Testis (tissue), 3 donors: Measurements from ENCODE around the gene COQ6. TPM values are rescaled to one million over a fixed set of nuclear protein-coding genes. Genes with fewer than 3 reads are reported as not detected.
"Not testable (repeated sequence)": the region's sequence is repeated elsewhere in the genome, so short reads cannot be mapped to it uniquely, and the experiment has no call there.

Experiments
- DNase-seq: peaks from one replicate; pipeline ENCODE4 v3.0.0-alpha.2; 2019
- H3K27ac ChIP-seq, 2 donors: fragments of 200-600 bp; sonication (generic); one replicate each; pipeline ENCODE4 v1.5.1; 2019
- H3K27me3 ChIP-seq: fragments of 200-600 bp; sonication (generic); one replicate; pipeline ENCODE4 v1.5.1; 2019
- H3K36me3 ChIP-seq: fragments of 200-600 bp; sonication (generic); one replicate; pipeline ENCODE4 v1.5.1; 2017; ENCODE audit warnings: low read depth; ENCODE audit errors: missing control alignments
- H3K4me1 ChIP-seq: fragments of 200-600 bp; sonication (generic); one replicate; pipeline ENCODE4 v1.5.1; 2019
- H3K4me3 ChIP-seq, 2 donors: fragments of 200-600 bp; sonication (generic); one replicate each; pipeline ENCODE4 v1.5.1; 2017 to 2019
- H3K9me3 ChIP-seq: fragments of 200-600 bp; sonication (generic); one replicate; pipeline ENCODE4 v1.5.1; 2017
- POLR2A ChIP-seq: fragments of 450-650 bp; IDR thresholded peaks from one replicate; pipeline ENCODE4 v1.6.1; 2017; ENCODE audit warnings: antibody characterized with exemption, mild to moderate bottlenecking, moderate library complexity
- WGBS, 2 donors: methylation state at CpG; one replicate each; pipeline ENCODE4 v1.1.5; 2018; 5-methylcytosine and 5-hydroxymethylcytosine counted together
- intact Hi-C: fragments of 100-400 bp; cut with DNase I; formaldehyde crosslinking; loops from one replicate; pipeline ENCODE4 v1.15.1; 2023; ENCODE audit warnings: low total_unique reads
- polyA plus RNA-seq: library from polyadenylated mRNA; stranded (reverse); fragments of 350-450 nt; fragmentation: Illumina TruSeq; extraction: RNeasy Lipid Tissue Mini Kit (QIAGEN cat#74804); gene quantifications from one replicate; pipeline ENCODE4 v1.2.3, GENCODE V29; 2014; ENCODE audit warnings: low read depth, low replicate concordance; ENCODE audit not compliant: insufficient read depth
- total RNA-seq, 2 donors: library from RNA; depleted of rRNA; stranded (reverse); fragments of >200 nt; gene quantifications; one replicate each; pipeline ENCODE4 v1.2.3, GENCODE V29; 2016
- TF ChIP-seq, protein P1 (sequence below), 3 experiments: fragments of 450-650 bp in 2 of 3; fragments of 200-600 bp in 1 of 3; sonication (generic) in 1 of 3; IDR thresholded peaks; one replicate each; pipeline ENCODE4 v1.5.1; 2016 to 2019; ENCODE audit warnings: antibody characterized with exemption in 3 of 3, mild to moderate bottlenecking in 2 of 3, moderate library complexity in 1 of 3

Gene COQ6
- total and polyA plus RNA-seq, 3 donors from 2014 or later, result 61.0 to 69.8 (median 66.2) TPM

GRCh38 chr14:73976125-73976524 lies 26.0 kb downstream of the COQ6 start:
- Histone ChIP-seq H3K27me3 (no peaks in the 10 kb centered on the region), H3K4me3 (no peak overlapping the region), H3K36me3 (no peaks in the 10 kb centered on the region), H3K4me1 (no peaks in the 10 kb centered on the region), H3K27ac (no peak overlapping the region), H3K9me3 (no peaks in the 10 kb centered on the region)
- TF ChIP-seq, protein P1, sequence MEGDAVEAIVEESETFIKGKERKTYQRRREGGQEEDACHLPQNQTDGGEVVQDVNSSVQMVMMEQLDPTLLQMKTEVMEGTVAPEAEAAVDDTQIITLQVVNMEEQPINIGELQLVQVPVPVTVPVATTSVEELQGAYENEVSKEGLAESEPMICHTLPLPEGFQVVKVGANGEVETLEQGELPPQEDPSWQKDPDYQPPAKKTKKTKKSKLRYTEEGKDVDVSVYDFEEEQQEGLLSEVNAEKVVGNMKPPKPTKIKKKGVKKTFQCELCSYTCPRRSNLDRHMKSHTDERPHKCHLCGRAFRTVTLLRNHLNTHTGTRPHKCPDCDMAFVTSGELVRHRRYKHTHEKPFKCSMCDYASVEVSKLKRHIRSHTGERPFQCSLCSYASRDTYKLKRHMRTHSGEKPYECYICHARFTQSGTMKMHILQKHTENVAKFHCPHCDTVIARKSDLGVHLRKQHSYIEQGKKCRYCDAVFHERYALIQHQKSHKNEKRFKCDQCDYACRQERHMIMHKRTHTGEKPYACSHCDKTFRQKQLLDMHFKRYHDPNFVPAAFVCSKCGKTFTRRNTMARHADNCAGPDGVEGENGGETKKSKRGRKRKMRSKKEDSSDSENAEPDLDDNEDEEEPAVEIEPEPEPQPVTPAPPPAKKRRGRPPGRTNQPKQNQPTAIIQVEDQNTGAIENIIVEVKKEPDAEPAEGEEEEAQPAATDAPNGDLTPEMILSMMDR (IDR thresholded peaks at IDR 0.05), result no peak
- no peak for TF ChIP-seq POLR2A
- intact Hi-C loops, result no loop called here
- 78 to 95% methylated on average over 6 of the region's 6 CpGs for WGBS, 2 donors
- no peak for DNase-seq

GRCh38 chr14:73977896-73978295 lies 27.8 kb downstream of the COQ6 start:
- Histone ChIP-seq H3K4me1 (no peaks in the 10 kb centered on the region), H3K27me3 (no peaks in the 10 kb centered on the region), H3K4me3 (no peak overlapping the region), H3K27ac (no peak overlapping the region), H3K36me3 (no peaks in the 10 kb centered on the region), H3K9me3 (no peaks in the 10 kb centered on the region)
- no peak for DNase-seq
- 62 to 65% methylated on average over 4 of the region's 4 CpGs for WGBS, 2 donors
- TF ChIP-seq POLR2A, result no peak
- TF ChIP-seq, protein P1 (IDR thresholded peaks at IDR 0.05), result no peak
- intact Hi-C loops, result no loop called here

- Histone ChIP-seq H3K27me3 (no peaks in the 10 kb centered on the region), H3K4me1 (no peaks in the 10 kb centered on the region), H3K9me3 (no peaks in the 10 kb centered on the region), H3K4me3 (no peak overlapping the region), H3K27ac (no peak overlapping the region), H3K36me3 (no peaks in the 10 kb centered on the region)
- 92 to 94% methylated on average over 3 of the region's 3 CpGs for WGBS, 2 donors
- no peak for TF ChIP-seq POLR2A
- TF ChIP-seq, protein P1 (IDR thresholded peaks at IDR 0.05), result no peak
- intact Hi-C loops, result no loop called here
- DNase-seq, result no peak
Measured at GRCh38 chr14:73988065-73988464, 38.0 kb downstream of the COQ6 start.

DNA sequence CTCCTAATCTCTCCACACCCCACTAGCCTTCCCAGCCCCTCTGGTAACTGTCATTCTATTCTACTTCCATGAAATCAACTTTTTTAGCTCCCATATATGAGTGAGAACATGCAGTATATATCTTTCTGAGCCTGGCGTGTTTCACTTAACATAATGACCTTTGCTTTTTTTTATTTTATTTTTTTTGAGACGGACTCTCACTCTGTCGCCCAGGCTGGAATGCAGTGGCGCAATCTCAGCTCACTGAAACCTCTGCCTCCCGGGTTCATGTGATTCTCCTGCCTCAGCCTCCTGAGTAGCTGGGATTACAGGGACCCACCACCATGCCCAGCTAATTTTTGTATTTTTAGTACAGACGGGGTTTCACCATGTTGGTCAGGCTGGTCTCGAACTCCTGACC lies 38.6 kb downstream of the COQ6 start:
- H3K36me3 ChIP-seq, H3K4me1 ChIP-seq, H3K27ac ChIP-seq, H3K27me3 ChIP-seq, H3K9me3 ChIP-seq, H3K4me3 ChIP-seq, intact Hi-C loops, DNase-seq: not testable (repeated sequence)
- 93% methylated on average over 7 of the region's 7 CpGs for WGBS, 2 donors

GRCh38 chr14:73991092-73991491 lies 41.0 kb downstream of the COQ6 start:
- TF ChIP-seq POLR2A, result no peak
- TF ChIP-seq, protein P1 (IDR thresholded peaks at IDR 0.05), result no peak
- DNase-seq, result no peak
- Histone ChIP-seq H3K4me3 (no peak overlapping the region), H3K27me3 (no peaks in the 10 kb centered on the region), H3K36me3 (no peaks in the 10 kb centered on the region), H3K27ac (no peak overlapping the region), H3K9me3 (no peaks in the 10 kb centered on the region), H3K4me1 (no peaks in the 10 kb centered on the region)
- WGBS, 2 donors, result 64 to 81% methylated on average over 4 of the region's 4 CpGs
- intact Hi-C loops, result no loop called here

- H3K27ac ChIP-seq, H3K4me3 ChIP-seq, intact Hi-C loops, DNase-seq, H3K27me3 ChIP-seq, H3K36me3 ChIP-seq, H3K9me3 ChIP-seq, H3K4me1 ChIP-seq: not testable (repeated sequence)
- 93% methylated on average over 7 of the region's 7 CpGs for WGBS, 2 donors
Measured at GRCh38 chr14:73994926-73995325, 44.8 kb downstream of the COQ6 start.
